ENCODE measurements around the gene RALGAPB.
A peak's percentile ranks its signal among the peaks of the same experiment; 100 is the strongest.
"Not testable (repeated sequence)": the region's sequence is repeated elsewhere in the genome, so short reads cannot be mapped to it uniquely, and the experiment has no call there.

RALGAPB gene

DNA sequence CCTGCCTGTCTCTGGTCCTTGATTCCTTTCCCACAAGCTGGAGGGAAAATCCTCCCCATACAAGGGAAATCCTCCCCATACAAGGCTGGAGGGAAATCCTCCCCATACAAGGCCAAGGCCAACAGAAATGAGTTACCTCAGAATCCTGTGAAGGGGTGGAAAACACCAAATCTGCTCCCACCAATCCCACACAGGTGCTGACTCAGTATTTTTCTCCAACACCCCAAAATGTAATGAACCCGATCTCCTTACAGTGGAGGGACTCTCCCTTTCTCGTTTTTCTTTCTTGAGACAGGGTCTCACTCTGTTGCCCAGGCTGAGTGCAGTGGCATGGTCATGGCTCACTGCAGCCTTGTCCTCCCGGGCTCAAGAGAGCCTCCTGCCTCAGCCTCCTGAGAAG, 43.8 kb upstream of the RALGAPB start:
- CTCF ChIA-PET: interaction anchor here (10.8 kb wide), 1 partner anchor 17 kb away, joined by 268 read pairs; no protein-coding TSS in a partner anchor
- POLR2A ChIA-PET: no interaction called here

DNA sequence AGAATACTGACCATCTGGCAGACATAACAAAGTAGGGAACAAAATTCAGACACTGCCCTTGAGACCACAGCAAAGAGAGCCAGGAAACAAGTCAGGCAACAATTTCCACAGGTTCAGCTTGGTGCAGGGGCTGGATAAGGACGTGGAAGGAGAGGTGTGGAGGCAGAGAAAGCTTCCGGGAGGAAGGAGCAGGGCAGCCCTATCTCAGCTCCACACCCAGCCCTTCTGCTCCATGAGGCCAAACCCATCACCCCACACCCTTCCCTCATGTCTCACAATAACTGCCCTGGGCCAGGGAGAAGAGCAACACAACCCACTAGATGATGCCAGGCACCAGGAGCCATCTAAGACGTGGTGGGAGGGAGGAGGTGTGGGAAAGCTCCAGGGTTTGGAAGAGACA, 43.3 kb upstream of the RALGAPB start:
- POLR2A ChIA-PET: no interaction called here
- CTCF ChIA-PET: interaction anchor here (0.9 to 10.8 kb wide), 2 partner anchors 9 to 16 kb away, joined by 4 to 268 read pairs; no protein-coding TSS in a partner anchor
- TF ChIP-seq, protein P1, sequence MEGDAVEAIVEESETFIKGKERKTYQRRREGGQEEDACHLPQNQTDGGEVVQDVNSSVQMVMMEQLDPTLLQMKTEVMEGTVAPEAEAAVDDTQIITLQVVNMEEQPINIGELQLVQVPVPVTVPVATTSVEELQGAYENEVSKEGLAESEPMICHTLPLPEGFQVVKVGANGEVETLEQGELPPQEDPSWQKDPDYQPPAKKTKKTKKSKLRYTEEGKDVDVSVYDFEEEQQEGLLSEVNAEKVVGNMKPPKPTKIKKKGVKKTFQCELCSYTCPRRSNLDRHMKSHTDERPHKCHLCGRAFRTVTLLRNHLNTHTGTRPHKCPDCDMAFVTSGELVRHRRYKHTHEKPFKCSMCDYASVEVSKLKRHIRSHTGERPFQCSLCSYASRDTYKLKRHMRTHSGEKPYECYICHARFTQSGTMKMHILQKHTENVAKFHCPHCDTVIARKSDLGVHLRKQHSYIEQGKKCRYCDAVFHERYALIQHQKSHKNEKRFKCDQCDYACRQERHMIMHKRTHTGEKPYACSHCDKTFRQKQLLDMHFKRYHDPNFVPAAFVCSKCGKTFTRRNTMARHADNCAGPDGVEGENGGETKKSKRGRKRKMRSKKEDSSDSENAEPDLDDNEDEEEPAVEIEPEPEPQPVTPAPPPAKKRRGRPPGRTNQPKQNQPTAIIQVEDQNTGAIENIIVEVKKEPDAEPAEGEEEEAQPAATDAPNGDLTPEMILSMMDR (IDR thresholded peaks at IDR 0.05; ENCODE audit: insufficient read depth, low read length, missing control alignments): no peak
- no peak for DNase-seq (ENCODE audit: low read depth, low spot score)
- no peak overlapping the region for H3K4me3 ChIP-seq (ENCODE audit: low read depth, low read length)

More for the DNA sequence above, 43.8 kb upstream of the RALGAPB start:
- H3K4me3 ChIP-seq (ENCODE audit: low read depth, low read length): no peak overlapping the region
- TF ChIP-seq, protein P1 (IDR thresholded peaks at IDR 0.05; ENCODE audit: insufficient read depth, low read length, missing control alignments): no peak
- no peak for DNase-seq (ENCODE audit: low read depth, low spot score)

DNA sequence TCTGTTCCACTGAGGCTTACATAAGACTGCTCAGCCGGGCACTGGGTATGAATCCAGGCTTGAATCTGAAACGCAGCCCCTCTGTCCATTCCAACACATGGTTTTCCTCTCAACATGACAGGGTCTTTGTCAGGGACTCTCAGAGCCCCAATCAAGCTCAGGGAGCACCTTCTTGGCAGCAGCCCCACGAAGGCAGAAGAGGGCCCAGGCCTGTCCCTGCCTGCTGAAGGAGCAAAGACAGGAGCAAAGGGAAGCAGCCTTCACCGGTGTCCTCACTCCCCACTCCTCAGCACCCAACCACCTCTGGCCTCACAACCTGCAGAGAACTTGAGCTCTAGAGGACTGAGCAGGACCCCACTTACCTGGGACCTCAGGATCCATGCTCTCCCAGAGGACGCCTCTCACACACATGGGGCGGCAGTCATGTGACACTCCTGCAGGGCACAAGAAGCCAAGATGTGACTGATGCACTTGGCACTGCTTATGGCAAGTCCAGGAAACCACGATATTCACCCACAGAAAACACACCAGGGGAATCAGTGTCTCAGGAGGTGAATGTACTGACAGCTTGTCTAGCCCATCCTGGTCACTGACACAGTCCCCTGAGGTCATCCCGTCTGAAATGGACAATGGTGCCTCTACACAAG, 41.8 kb upstream of the RALGAPB start:
- no peak overlapping the region for H3K4me3 ChIP-seq (ENCODE audit: low read depth, low read length)
- ChIA-PET POLR2A (no interaction called here), CTCF (interaction anchor here (1.0 to 10.8 kb wide), 2 partner anchors 15 to 22 kb away, joined by 4 to 268 read pairs; no protein-coding TSS in a partner anchor)
- TF ChIP-seq, protein P1 (IDR thresholded peaks at IDR 0.05; ENCODE audit: insufficient read depth, low read length, missing control alignments): no peak
- DNase-seq (ENCODE audit: low read depth, low spot score): no peak

DNA sequence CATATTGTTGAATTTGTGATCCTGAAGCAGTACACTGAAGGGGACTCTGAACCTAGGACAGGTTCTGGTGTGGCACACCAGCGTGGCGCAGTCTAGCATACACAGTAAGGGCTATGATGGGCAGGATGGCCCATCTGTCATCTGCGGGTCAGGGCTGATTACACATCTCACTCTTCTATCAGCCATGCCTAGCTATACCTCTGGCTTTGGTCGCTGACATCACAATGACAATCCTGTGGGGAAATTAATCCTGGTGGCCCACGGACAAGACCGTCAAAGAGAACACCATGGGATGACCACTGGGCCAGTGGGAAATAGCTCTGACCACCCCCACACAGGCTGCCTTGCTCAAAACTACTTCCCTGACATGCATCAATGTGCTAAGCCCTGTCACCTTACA, 40.4 kb upstream of the RALGAPB start:
- CTCF ChIA-PET: interaction anchor here (1.0 to 10.8 kb wide), 4 partner anchors 13 to 41 kb away, joined by 4 to 268 read pairs (median 4); no protein-coding TSS in a partner anchor
- DNase-seq (ENCODE audit: low read depth, low spot score): no peak
- POLR2A ChIA-PET: no interaction called here
- TF ChIP-seq, protein P1 (IDR thresholded peaks at IDR 0.05; ENCODE audit: insufficient read depth, low read length, missing control alignments): no peak
- H3K4me3 ChIP-seq (ENCODE audit: low read depth, low read length): no peak overlapping the region

DNA sequence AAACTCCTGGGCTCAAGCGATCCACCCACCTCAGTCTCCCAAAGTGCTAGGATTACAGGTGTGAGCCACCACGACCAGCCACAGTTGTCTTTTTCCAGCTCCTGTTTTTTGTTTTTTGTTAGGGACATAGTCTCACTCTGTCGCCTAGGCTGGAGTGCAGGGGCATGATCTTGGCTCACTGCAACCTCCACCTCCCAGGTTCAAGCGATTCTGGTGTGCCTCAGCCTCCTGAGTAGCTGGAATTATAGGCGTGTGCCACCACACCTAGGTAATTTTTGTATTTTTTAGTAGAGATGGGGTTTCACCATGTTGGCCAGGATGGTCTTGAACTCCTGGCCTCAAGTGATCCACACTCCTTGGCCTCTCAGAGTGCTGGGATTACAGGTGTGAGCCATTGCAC, 39.8 kb upstream of the RALGAPB start:
- DNase-seq (ENCODE audit: low read depth, low spot score); POLR2A ChIA-PET; H3K4me3 ChIP-seq (ENCODE audit: low read depth, low read length): not testable (repeated sequence)
- CTCF ChIA-PET: interaction anchor here (1.2 to 10.8 kb wide), 4 partner anchors 13 to 41 kb away, joined by 4 to 268 read pairs (median 5); no protein-coding TSS in a partner anchor

DNA sequence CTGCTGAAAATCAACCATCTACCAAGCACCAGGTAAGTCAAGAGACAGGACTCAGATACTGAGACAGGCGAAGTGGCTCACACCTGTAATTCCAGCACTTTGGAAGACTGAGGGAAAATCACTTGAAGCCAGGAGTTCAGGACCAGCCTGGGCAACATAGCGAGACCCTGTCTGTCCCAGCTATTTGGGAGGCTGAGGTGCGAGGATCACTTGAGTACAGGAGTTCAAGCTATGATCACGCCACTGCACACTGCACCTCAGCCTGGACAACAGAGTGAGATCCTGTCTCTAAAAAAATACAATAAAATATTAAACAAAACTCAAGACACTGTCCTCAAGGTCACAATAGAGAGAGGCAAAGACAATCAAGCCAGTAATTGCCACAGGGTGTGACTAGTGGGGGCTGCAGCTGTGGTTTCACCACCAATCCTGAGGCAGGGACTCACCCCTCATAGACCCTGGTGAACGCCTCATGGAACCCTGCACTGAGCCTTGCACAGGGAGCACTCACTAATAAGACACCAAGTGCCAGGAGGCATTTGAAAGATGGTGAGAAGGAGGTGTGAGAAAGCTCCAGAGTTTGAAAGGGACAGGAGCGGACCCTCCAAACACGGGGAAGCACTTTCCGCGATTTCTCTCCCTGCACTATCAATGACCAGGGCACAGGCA, 39.2 kb upstream of the RALGAPB start:
- ChIA-PET CTCF (interaction anchor here (1.3 to 10.8 kb wide), 8 partner anchors 8 to 496 kb away, joined by 3 to 268 read pairs (median 11); partner anchors contain the start of gene RALGAPB), POLR2A (interaction anchor here (2.0 to 2.3 kb wide), 2 partner anchors 8 to 14 kb away, joined by 31 to 62 read pairs; no protein-coding TSS in a partner anchor)
- no peak for DNase-seq (ENCODE audit: low read depth, low spot score)
- TF ChIP-seq, protein P1 (IDR thresholded peaks at IDR 0.05; ENCODE audit: insufficient read depth, low read length, missing control alignments): no peak
- H3K4me3 ChIP-seq (ENCODE audit: low read depth, low read length): peak overlapping the region; percentile 92
